Middle frontal gyrus (tissue), 1 donor: ENCODE results near the gene KCND3.

Experiments
- DNase-seq: peaks from one replicate; pipeline ENCODE4 v3.0.0-alpha.2; 2015; ENCODE audit warnings: low spot score; ENCODE audit errors: extremely low spot score

KCND3 gene

DNA sequence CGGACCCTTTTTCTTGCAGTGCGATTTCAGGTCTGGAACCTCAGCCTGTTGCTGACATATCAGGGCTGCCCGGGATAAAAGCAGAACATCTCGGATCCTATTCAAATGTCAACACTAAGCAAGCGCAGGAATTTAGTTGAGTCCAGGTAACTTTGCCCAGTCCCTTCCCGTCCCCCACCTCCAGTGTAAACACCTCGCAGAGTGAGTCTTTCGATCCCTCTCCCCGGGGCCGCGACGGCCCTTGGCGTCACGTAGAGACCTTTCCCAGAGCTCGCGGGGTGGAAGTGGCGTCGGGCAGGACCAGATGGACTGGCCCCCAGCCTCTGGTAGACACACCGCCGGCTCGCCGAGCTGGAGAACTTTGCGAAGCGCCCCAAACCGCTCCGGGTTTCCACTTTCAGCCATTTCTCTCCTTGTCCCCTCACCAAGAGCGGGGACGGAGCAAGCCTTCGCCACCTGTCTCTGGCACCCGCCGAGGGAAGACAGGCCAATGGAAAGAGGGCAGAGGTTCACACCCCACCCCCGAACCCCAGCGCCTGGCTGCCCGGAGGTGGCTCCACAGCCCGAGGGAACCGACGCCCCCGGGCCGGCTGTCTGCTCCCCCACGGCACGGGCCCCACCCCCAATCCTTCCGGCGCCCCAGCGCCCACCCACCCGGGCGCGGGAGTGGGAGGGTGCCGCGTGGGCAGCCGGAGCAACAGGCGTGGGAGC lies 570 bp downstream of the KCND3 start:
- DNase-seq: no peak

DNA sequence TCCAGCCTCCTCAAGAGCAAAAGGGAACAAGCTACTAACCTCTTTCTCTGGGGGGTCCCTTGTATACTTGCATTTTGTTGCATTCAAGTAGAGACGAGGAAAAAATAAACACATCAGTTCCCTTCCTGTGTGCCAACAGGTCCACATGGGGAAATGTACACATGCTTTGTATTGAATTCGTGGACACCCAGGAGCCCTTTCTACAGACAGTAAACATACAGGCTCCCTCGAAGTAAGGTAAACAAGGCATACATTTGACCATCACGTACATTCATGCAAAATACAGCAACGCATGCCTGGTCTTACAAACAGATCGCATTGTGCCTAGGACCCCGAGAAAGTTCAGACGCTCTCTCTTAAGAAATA lies 1.1 kb downstream of the KCND3 start:
- no peak for DNase-seq

DNA sequence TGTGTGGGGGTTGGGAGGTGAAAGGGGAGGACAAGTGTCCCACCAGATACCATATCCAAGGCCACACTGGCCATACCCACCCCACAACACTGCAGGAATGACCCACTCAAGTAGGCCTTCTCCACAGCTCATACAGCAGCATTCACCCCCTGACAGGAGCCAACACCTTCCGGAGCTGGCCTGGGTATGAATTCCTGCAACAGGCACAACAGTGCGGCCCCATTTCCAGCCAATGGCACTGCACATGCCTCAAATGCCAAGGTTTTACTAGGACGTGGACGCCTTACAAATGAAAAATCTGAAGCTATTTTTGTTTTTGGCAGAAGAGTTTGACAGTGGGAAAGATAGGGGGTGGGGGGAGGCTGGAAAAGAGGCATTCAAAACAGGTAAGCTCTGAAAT lies 2.0 kb downstream of the KCND3 start:
- DNase-seq: no peak

DNA sequence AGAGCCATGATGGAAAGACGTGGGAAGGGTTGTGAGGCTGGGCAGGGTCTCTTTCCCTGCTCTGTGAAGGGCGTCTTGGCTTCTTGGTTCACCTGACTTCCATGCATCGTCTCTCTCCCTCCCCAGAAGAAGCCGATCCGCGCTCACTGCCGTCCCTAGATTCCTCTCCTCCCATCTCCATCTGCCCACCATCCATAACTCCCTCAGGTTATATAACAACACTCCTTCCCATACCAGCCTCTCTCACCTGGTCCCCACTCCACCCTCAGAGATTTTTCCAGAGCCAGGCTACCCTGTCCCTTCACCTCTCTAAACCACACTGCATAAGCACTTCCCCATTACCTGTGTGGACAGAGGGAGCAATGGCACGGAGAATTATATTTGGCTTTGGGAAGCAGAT lies 6.0 kb downstream of the KCND3 start:
- no peak for DNase-seq

DNA sequence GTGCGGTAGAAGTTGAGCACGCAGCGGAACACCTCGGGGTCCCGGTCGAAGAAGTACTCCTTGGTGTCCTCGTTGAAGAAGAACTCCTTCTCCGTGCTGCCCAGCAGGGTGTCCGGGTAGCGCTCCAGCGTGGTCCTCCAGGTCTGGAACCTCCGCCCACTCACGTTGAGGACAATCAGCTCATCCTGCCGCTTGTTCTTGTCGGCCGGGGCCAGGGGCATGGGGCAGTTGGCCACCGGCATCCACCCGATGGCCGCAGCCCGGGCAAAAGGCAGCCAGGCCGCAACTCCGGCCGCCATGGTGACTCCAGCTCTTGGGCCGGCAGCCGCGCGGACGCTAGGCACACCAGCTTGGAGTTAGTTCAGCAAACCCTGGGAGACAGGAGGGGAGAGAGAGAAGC lies 7.0 kb downstream of the KCND3 start:
- DNase-seq: no peak

DNA sequence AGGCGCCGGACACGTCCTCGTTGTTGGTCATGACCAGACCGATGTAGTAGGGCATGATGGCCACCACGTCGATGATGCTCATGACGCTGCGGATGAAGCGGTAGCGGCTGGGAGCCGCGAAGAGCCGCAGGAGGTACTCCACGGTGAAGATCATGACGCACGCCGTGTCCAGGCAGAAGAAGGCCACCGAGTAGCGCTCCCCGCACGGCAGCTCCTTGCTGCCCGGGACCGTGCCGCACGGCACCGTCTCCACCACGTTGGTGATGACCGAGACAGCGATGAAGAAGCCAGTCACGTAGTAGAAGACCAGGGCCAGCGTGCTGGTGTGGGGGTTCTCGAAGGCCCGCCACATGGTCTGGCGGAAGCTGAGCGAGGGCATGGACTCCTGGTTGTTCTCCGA lies 7.6 kb downstream of the KCND3 start:
- no peak for DNase-seq

DNA sequence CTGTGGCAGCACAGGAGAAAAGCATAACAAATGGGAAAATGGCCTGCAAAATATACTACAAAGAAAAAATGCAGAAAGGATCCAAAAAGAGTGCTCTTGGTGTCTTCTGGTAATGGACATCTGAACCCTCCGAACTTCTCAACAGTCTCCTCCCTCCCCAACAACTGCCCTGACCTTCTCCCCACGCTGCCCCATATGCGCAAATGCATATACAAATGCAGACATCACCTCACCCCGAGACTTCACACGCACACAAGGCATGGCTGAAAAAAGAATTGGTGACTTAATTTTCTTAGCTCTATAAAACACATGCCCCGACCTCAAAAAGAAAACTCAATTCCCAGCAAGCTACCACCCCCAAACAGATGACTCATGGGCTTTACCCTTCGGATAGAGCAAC lies 8.4 kb downstream of the KCND3 start:
- no peak for DNase-seq

DNA sequence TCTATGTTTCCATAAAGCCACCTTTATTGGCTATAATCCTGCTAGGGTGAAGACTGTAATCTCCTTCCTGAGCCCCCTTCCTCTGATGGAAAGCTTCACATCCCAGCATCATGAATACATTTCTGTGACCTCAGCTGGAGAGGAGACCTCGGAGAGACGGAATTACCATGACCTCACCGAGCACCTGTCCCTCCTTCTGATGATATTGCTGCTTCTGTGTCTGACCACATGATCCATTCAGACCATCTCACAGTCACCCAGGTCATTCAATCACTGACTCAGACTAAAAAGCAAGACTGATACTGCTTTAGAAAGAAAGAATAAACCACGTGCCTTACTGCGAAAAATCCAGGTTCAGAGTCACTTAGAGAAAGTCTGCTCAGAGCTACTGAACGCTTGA lies 8.8 kb downstream of the KCND3 start:
- no peak for DNase-seq

DNA sequence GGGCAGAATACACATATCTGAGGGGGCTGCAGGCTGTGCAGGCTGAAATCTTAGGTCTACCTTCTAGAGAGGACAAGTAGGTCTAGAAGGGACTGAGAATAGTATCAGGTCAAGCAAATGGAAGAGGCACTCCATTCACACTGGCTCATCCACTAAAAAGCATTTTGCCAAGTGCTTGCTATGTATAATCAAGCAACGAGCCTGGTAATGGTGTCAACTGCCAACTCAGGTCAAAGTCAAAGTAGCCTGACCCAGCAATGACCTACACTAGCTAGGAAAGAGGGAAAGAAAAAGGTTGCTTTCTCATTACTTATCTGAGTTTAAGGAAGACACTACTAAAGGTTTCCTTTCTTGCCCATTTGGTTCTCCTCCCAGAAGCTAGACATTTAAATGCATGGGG lies 10.8 kb downstream of the KCND3 start:
- no peak for DNase-seq

DNA sequence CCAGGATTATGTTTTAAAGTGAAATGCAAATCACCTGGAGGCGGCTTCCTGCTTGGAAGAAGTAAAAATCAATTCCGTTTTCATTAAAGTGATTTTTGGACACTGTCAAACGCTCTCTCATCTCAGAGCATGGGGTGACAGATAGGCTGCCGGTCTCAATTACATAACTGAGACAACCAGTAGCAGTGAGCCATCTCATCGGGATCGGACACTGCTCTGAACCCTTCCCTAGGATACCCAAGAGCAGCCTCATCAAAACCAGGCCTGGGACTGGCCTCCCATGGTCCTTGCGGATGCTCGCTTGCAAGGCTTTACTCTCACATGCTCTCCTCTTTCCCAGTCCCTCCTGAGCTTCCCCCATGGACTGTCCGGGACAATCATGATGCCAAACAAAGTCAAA lies 12.1 kb downstream of the KCND3 start:
- DNase-seq: no peak

DNA sequence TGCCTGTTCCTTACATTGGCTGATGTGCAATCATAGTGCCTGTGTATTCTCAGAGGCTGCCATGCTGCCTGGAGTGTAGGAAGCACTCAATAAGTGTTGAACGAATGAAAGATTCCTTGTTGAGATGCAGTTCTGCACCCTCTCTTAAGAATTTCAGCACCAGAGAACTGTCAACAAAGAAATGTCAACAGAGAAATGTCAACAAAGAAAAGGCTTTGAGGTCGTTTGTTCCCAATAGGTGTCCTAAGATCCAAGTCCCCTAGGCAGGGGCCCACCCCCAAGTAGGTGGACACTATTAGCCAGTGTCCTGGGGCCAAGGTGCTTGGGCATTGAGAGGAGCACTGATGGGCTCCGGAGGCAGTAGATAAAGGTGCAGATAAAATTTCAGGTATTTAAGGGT lies 12.6 kb downstream of the KCND3 start:
- DNase-seq: no peak

DNA sequence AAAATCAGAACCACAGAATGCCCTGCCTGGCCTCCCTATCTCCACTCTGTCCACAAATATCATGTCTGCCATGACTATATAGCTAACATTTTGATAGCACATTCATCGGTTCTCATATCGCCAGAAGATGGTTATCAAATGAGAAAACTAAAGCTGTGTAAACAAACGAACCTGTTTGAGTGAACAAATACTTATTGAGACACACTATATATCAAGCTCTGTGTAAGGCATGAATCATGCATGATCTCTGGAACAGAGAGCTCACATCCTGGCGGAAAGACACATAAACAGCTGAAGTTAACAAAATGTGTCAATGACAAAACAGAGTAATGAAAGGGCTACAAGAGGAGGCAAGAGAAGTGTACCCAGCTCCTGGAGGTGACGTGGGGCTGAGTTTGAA lies 13.1 kb downstream of the KCND3 start:
- no peak for DNase-seq

DNA sequence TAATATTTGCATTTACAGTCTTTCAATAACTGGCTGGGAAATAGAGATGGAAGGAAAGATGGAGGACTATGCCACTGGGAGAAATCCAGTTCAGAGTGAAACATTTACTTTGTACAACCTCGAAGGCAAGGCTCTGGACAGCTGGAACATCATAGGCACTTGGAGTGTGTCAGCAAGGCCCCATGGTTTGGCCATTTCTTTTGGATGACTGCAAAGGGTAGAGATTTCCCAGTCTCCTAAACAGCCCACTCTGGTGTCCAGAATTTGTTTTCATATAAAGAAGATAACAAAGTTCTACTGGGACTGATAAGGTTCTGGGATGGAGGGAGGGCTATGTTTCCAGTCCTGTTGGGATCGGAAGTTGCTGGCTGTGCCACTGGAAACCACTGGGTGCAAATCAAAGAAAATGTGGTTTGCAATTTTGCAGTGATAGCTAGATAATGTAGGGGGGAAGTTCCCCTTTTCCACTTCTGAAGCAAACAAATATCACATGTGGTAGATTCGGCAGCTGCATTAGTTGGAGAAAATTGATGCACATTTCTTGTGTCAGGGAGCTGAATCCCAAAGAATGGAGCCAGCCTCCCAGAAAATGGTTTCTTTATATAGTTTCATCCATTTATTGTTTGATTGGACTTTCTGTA lies 16.2 kb downstream of the KCND3 start:
- no peak for DNase-seq

DNA sequence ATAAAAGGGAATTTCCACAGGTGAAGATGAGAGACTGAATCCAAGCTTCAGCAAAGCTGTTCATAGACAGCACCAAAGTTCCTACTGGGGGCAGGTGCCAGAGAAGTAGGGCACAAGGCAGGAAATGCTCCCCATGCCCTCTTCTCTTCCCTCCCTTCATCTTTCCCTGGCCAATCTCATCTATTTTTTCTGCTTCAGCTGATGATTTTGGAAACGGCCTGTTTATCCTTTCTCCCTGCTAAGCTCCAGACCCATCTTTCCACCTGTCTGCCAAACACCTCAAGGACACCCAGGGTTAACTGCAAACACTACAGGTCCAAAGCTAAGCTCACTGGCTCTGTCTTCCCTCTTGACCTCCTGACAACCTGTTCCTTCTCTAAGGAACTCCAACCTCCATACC lies 18.1 kb downstream of the KCND3 start:
- DNase-seq: no peak

DNA sequence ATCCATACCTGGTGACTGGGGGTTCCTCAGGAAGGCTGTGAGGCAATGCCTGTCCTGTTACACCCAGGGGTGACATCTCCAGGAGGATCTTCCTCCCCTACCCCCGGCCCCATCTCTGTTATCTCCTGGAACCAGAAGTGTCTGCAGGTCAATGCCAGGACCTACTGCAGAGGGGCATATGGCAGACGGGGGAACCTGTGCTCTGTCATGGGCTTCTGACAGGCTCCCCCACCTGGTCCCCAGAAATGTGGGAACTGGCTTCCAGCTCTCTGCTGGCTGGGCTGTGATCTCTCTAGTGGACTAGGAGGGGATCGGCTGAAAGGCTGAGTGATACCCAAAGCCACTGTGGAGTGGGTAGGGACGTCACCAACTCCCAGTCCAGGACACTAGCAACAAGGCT lies 21.0 kb downstream of the KCND3 start:
- no peak for DNase-seq

DNA sequence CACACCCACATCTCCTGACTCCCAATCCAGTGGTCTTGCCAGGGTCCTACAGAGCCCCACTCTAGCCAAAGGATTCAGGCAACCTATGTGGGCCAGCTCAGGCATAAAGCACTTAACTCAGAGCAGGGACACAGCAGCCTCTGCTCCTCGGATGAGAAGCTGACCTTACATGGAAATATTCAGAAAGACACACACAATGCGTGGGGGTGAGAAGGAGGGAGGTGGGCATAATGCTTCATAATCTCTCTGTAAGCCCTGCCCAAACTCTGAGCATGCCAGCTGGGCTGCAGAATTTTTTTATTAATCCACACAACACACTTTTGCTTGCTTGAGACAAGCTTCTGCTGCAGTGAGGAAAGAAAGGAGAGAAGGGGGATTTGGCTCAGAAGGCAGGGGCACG lies 21.6 kb downstream of the KCND3 start:
- no peak for DNase-seq

DNA sequence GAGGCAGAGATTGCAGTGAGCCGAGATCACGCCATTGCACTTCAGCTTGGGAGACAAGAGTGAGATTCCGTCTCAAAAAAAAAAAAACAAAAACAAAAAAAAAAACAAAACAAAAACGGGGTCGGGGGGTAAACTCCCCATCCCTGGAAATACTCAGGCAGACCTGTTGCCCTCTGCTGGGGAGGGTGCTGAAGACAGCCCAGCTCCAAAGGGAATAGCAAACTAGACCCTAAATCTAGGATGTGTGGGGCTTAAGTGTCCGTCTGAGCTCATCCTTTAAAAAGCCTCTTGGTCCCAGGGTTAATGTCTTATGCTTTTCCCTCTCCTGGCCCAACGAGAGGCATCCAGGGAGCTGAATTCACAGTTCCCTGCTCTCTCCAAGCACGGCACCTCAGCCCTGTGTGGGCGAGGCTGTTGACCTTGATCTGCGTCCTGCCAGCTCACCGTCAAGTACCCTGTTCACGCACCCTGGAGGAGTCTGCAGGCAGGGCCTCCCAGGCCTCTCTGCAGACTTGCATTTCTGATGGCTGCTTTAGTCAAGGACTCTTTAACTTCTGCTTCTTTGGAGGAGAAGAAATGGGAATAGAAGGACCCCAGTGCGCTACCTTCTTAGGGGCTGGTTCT lies 22.3 kb downstream of the KCND3 start:
- DNase-seq: no peak

DNA sequence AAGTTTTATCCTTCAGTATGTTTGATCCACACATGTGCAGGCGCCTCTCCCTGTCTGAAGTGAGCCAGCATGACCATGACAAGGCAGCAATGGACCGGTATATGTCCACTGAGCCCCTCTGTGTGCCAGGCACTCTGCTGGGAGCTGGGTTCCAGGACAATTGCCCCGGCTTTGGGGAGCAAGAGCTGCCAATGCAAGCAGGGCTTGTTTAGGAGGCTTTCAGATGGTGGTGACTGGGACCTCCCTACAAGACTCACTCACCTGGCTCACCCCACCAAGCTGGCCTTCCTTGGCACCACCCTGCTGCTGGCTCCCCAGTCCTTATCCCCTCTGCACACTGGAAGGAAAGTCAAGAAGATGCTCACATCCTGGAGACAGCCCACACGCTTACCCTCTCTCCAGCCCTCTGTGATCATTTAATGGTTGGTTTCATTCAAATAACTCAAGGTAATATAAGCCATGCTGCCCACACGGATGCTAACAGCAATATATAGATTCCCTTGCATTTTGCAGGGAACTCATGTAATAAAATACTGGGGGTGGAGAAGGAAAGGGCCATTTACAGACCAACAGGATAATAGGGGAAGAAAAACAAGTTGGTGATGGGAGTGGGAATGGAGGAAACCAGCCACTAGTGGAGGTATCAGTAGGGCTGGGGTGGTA lies 23.6 kb downstream of the KCND3 start:
- DNase-seq: no peak

DNA sequence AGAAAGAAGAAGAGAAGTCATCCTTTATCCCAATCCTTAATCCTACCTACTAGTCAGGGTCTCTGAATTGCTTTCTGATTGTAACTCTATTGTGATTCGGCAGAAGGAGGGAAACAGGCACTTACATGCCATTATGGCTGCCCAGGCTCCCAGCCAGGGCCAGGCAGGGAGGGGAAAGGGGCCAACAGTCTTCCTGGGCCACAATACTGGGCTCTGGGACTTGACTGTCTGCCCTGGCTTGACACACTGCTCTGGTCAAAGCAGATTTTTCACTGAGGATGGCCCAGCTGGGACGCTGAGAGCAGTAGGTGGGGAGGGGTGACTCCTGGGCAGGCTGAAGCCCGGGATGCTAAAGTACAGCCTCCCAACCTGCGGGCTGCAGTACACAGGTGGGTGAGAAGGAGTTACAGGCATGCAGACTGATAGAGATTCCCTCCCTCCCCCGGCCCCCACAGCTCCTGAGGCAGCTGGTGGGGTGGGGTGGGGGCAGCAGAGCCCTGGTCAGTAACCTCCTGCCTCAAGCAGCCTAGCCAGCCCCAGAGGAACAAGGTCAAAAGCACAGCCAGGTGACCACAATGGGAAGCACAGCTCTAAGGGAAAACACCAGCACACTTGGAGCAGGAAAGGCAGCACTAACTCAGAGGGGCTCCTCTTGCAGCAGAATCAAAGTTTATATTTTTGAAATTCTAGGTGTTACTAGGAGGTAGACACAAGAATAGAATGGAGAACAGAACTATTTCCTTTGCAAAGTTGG lies 25.3 kb downstream of the KCND3 start:
- DNase-seq: no peak

DNA sequence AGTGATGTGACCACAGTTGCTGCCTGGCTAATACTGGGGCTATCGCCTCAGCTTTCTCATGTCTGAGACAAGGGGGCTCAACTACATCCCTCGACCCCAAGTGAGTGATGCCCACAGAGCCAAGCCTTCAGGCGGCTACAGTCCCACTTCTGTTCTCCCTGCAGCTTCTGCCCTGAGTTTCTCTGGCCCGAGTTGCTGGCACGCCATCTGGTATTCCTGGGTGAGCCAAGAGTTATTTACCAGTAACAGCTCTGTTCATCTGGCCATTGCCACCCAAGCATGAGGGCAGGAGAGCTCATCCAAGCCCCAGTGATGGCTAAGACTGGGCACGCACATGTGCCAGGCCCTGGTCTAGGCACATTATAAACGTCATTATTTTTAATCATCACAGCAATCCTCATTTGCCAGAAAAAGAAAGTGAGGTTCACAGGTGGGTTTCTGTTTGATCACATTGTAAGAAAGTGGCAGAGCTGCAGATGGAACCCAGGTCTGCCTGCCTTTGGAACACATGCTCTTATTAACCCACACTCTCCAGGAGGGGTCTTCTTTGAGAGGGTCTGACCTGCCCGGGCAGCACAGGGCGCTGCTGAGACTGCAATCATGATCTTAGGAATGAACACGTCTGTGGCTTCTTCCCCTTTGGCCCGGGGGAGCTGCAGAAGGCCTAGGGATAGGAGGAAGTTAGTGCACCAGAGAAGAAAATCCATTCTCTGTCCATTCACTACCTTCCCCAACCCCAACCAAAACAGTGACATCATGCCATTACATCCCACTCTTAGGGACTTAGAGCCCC lies 27.5 kb downstream of the KCND3 start:
- DNase-seq: no peak

DNA sequence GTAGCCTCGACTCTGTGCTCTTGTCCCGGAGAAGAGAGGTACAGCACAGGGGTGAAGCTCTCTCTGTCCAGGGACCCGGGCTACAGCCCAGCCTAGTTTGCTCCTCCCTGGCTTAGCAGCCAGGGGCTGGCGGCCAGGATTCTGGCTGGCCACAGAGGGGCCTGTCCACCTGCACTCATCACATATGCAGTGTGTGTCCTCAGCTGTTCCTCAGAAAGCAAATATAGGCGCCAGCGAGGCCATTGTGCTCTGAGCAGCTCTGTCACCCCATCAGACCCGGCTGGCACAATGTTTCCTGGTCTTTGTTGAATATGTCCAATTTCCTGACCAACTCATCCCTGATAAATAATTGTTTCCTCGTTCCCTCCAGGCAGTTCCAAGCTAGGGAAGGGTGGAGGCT lies 28.5 kb downstream of the KCND3 start:
- DNase-seq: no peak
